Fibroblast of mammary gland (primary cell): ENCODE measurements around the gene DDO.

Experiments used
- DNase-seq: peaks from one replicate; pipeline ENCODE4 v3.0.0-alpha.2; 2010; ENCODE audit warnings: low read depth
- H3K4me3 ChIP-seq: 2 replicates; pipeline ENCODE4 v1.5.1; 2011; ENCODE audit warnings: low read depth, mild to moderate bottlenecking, low read length, moderate library complexity; ENCODE audit not compliant: control insufficient read depth
- TF ChIP-seq, protein P1 (sequence below): conservative IDR thresholded peaks from 2 replicates; pipeline ENCODE4 v1.5.1; 2011; ENCODE audit warnings: low read depth, low read length, inconsistent platforms; ENCODE audit not compliant: control insufficient read depth, insufficient read depth

The DDO gene

DNA sequence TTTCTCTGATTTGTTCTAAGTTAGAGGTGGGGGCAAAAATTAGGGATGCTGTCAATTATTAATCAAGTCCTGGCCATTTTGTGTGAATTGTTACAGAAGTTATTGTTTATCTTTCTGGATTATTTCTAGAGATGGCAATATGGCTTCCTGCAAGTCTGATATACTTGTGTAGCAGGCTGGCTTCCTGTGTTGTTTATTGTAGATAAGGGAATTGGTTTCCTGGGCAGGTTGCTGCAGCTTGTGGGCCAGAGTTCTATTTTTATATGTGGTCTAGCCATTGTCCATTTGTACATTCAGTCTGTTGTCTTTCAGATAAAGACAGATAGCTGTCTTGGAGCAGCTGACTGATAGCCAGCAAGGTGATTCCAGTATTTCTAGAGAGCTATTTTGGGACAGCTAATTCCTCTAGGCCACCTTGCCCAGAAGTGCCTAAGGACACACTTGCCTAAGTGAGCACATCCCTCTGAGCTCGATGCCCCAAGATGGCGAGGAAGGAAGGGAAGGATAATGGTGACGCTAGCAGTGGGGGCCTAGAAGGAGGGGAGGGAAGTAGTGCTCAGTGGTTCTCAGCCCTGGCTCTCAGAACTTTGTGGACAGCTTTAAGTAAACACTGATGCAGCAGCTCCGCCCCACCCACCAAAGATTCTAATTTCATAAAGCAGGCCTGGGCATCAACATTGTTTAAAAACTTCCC, 25.5 kb downstream of the DDO start:
- DNase-seq: no peak

DNA sequence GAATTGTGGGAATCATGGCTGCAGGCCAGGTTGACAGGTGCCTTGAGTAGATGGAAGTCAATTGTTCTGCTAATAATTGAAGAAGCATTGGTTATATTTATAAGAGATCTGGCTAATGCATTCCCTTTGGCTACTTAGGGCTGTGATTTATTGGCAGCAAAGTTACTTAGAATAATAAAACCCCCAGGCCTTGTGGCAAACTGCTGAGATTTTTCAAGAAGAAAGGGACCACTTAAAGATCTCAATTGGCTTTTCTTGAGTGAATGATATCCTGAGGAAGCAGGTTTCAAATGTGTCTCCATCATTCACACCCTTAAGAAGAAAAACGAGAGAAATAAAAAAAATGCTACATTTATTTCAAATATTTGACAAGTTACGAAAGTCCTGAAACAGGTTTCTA, 27.4 kb downstream of the DDO start:
- H3K4me3 ChIP-seq: no peak overlapping the region
- DNase-seq: no peak
- TF ChIP-seq, protein P1, sequence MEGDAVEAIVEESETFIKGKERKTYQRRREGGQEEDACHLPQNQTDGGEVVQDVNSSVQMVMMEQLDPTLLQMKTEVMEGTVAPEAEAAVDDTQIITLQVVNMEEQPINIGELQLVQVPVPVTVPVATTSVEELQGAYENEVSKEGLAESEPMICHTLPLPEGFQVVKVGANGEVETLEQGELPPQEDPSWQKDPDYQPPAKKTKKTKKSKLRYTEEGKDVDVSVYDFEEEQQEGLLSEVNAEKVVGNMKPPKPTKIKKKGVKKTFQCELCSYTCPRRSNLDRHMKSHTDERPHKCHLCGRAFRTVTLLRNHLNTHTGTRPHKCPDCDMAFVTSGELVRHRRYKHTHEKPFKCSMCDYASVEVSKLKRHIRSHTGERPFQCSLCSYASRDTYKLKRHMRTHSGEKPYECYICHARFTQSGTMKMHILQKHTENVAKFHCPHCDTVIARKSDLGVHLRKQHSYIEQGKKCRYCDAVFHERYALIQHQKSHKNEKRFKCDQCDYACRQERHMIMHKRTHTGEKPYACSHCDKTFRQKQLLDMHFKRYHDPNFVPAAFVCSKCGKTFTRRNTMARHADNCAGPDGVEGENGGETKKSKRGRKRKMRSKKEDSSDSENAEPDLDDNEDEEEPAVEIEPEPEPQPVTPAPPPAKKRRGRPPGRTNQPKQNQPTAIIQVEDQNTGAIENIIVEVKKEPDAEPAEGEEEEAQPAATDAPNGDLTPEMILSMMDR: no peak

More for the DNA sequence above, 25.5 kb downstream of the DDO start:
- H3K4me3 ChIP-seq: no peak overlapping the region
- TF ChIP-seq, protein P1: no peak

- no peak for DNase-seq
- TF ChIP-seq, protein P1: no peak
- H3K4me3 ChIP-seq: no peak overlapping the region
These were observed 29.9 kb downstream of the DDO start for GRCh38 chr6:110385458-110385863.

- no peak for DNase-seq
- TF ChIP-seq, protein P1: no peak
- H3K4me3 ChIP-seq: no peak overlapping the region
These were observed 36.8 kb downstream of the DDO start for GRCh38 chr6:110378552-110378951.

- H3K4me3 ChIP-seq: no peak overlapping the region
- TF ChIP-seq, protein P1: no peak
These were observed 46.3 kb downstream of the DDO start for GRCh38 chr6:110369066-110369465.

GRCh38 chr6:110368284-110368683, 47.1 kb downstream of the DDO start:
- no peak for DNase-seq
- no peak overlapping the region for H3K4me3 ChIP-seq
- TF ChIP-seq, protein P1: no peak

More at GRCh38 chr6:110369066-110369465, 46.3 kb downstream of the DDO start:
- DNase-seq: no peak

DNA sequence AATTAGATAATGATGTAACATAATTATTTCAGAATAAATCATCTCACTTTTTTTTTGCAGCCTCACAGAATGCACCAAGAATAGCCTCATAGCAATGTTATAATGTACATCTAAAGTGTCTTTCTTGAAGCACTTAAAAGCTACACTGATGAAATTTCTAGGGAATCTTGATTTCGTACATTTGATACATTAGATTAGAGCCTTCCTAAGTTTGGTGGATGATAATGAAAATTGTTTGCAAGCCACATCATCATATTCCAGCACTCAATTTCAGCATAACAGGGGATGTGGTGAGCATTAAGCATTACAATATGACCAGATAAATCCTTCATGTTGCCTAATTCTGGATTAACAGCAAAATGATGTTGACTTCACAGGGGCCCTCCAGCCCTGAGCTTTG, 47.5 kb downstream of the DDO start:
- TF ChIP-seq, protein P1: no peak
- no peak overlapping the region for H3K4me3 ChIP-seq
- no peak for DNase-seq
